GM19324 (cell line): ENCODE data around the gene CNTN5.

Experiments
- ATAC-seq: cut with Tn5 transposase; IDR thresholded peaks from one replicate; pipeline ENCODE4 v1.9.1; 2021; ENCODE audit warnings: mild to moderate bottlenecking, moderate library complexity; ENCODE audit not compliant: unreplicated experiment, low FRiP score

CNTN5 gene

DNA sequence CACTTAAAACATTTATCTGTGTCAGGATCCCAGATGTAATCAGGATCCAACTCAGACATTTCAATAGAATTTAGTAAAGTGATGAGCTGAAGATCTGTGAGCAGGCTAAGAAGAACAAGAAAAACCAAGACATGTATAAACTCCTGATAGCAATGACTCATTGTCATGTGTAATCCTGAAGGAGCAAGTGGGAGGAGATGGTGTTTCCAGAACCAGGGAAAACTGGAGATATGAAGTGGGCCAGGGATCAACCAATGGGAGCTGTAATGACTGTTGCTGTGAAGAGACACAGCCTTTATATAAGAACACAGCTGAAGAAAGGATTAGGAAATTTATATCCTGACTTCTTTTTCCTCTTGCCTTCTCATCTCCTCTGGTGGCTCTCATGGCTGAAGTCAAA is 983.8 kb downstream of the CNTN5 start:
- ATAC-seq: no peak

GRCh38 chr11:100008417-100008816 is 987.7 kb downstream of the CNTN5 start:
- ATAC-seq: no peak

GRCh38 chr11:100009728-100010127 is 989.0 kb downstream of the CNTN5 start:
- no peak for ATAC-seq

DNA sequence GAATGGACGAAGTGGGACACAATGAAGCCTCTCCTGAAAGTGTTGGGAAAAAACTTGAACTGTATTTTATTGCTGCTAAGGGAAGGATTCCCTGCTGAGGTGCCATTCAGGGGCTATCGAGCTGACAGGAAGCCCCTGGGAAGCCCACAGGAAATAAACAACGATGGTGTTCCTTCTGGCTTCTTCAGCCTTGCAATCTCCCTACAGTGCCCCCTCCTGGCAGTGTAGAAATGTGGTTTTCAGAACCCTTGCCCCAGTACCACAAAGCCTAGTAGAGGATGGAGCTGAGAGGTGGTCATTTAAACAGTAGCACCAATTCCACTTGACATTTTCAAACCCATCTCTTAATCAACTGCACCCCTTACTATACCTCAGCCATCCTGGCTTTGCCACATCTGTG is 989.6 kb downstream of the CNTN5 start:
- no peak for ATAC-seq

DNA sequence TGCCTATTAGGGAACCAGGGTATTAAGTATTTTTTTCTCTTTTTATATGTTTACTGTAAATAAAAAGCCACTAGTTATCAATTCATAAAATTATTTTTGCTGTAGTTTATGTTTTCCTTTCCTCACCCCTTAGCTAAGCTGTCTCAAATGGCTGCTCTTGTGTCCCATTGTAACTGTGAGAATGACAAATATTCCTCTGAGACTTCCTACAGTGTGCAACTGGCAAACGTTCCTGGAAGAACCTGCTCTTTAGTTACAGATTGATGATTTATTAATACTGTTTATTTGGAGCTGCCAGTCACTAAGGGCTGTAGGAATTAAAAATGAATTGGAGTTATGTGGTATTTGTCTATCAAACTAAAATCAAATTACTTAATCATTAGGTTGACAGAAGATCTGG is 990.9 kb downstream of the CNTN5 start:
- no peak for ATAC-seq

- ATAC-seq: no peak
Measured at GRCh38 chr11:100013011-100013410, 992.3 kb downstream of the CNTN5 start.

- no peak for ATAC-seq
Measured at GRCh38 chr11:100031973-100032372, 1011.2 kb downstream of the CNTN5 start.

GRCh38 chr11:100061006-100061405 is 1040.3 kb downstream of the CNTN5 start:
- no peak for ATAC-seq

DNA sequence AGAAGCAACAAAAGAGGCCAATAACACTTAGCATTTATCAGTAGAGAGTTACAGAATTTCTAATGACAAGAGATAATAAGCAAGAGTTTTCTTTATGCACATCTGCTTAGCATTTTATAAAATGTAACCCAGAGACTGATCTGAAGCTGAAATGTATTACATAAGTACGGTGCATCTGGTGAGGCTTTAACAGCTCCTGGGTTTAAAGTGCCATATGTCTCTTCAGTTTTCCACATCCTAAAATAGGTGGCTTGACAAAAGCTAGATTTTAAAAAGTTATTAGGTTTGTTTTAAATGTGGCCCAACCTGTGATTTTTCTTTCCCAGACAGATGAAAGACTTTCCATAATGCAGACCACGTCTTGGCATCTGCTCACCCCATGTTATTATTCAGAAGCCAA is 1045.7 kb downstream of the CNTN5 start:
- ATAC-seq: no peak

GRCh38 chr11:100068116-100068515 is 1047.4 kb downstream of the CNTN5 start:
- no peak for ATAC-seq

GRCh38 chr11:100072131-100072530 is 1051.4 kb downstream of the CNTN5 start:
- no peak for ATAC-seq

GRCh38 chr11:100080381-100080780 is 1059.6 kb downstream of the CNTN5 start:
- no peak for ATAC-seq

GRCh38 chr11:100080821-100081220 is 1060.1 kb downstream of the CNTN5 start:
- ATAC-seq: no peak

- no peak for ATAC-seq
Measured at GRCh38 chr11:100093698-100094097, 1072.9 kb downstream of the CNTN5 start.

GRCh38 chr11:100094121-100094865 is 1073.5 kb downstream of the CNTN5 start:
- ATAC-seq: no peak

GRCh38 chr11:100095809-100096208 is 1075.1 kb downstream of the CNTN5 start:
- no peak for ATAC-seq

GRCh38 chr11:100098560-100098959 is 1077.8 kb downstream of the CNTN5 start:
- ATAC-seq: no peak

- ATAC-seq: no peak
Measured at GRCh38 chr11:100105255-100105981, 1084.7 kb downstream of the CNTN5 start.

- no peak for ATAC-seq
Measured at GRCh38 chr11:100105982-100106358, 1085.2 kb downstream of the CNTN5 start.

GRCh38 chr11:100119176-100119575 is 1098.4 kb downstream of the CNTN5 start:
- ATAC-seq: no peak

- no peak for ATAC-seq
Measured at GRCh38 chr11:100133114-100133513, 1112.4 kb downstream of the CNTN5 start.

- no peak for ATAC-seq
Measured at GRCh38 chr11:100141201-100141600, 1120.5 kb downstream of the CNTN5 start.
